Neural cell (in vitro differentiated cells): Measurements from ENCODE around the gene MAPK4. TPM values are rescaled to one million over a fixed set of nuclear protein-coding genes. Genes with fewer than 3 reads are reported as not detected.
"Not testable (repeated sequence)": the region's sequence is repeated elsewhere in the genome, so short reads cannot be mapped to it uniquely, and the experiment has no call there.

Experiments used
- H2AFZ ChIP-seq: fragments of 200-600, 300-800 bp; sonication (generic), shearing (Covaris generic); 2 replicates; pipeline ENCODE4 v1.6.0; 2014; ENCODE audit warnings: low read depth, mild to moderate bottlenecking, antibody characterized with exemption, low read length, moderate library complexity
- H3F3A ChIP-seq: fragments of 200-600 bp; shearing (Covaris generic); 2 replicates; pipeline ENCODE4 v1.6.1; 2016; ENCODE audit warnings: mild to moderate bottlenecking, moderate library complexity, mixed read lengths, antibody characterized with exemption, low read length; ENCODE audit not compliant: insufficient read depth, poor library complexity, severe bottlenecking
- H3K27ac ChIP-seq: fragments of 200-600, 300-800 bp; sonication (generic), shearing (Covaris generic); 2 replicates; pipeline ENCODE4 v1.5.1; 2014; ENCODE audit warnings: mild to moderate bottlenecking, low read length, moderate library complexity
- H3K27me3 ChIP-seq: fragments of 300-800, 200-600 bp; sonication (generic), shearing (Covaris generic); 2 replicates; pipeline ENCODE4 v1.6.0; 2014; ENCODE audit warnings: mild to moderate bottlenecking, low read depth, low read length, moderate library complexity; ENCODE audit not compliant: insufficient read depth
- H3K36me3 ChIP-seq: fragments of 300-800, 200-600 bp; sonication (generic), shearing (Covaris generic); 2 replicates; pipeline ENCODE4 v1.5.1; 2014; ENCODE audit warnings: mild to moderate bottlenecking, antibody characterized with exemption, low read length, moderate library complexity; ENCODE audit not compliant: insufficient read depth
- H3K4me2 ChIP-seq: fragments of 300-800, 200-600 bp; sonication (generic), shearing (Covaris generic); 2 replicates; pipeline ENCODE4 v1.6.0; 2014; ENCODE audit warnings: mild to moderate bottlenecking, low read length
- H3K4me3 ChIP-seq: fragments of 300-800, 200-600 bp; sonication (generic), shearing (Covaris generic); 2 replicates; pipeline ENCODE4 v1.5.1; 2014; ENCODE audit warnings: mild to moderate bottlenecking, low read length, moderate library complexity
- H3K79me2 ChIP-seq: fragments of 200-600 bp; shearing (Covaris generic); replicated peaks from 2 replicates; pipeline ENCODE4 v1.6.0; 2014; ENCODE audit warnings: mild to moderate bottlenecking, low read length, moderate library complexity; ENCODE audit not compliant: insufficient read depth
- H3K9ac ChIP-seq: fragments of 300-800, 200-600 bp; sonication (generic), shearing (Covaris generic); 2 replicates; pipeline ENCODE4 v1.6.1; 2016; ENCODE audit warnings: mild to moderate bottlenecking, low read length, mixed read lengths
- H3K9me2 ChIP-seq: fragments of 200-600 bp; shearing (Covaris generic); 2 replicates; pipeline ENCODE4 v1.6.1; 2016; ENCODE audit warnings: mild to moderate bottlenecking, low read length, mixed read lengths; ENCODE audit not compliant: insufficient read depth
- H3K9me3 ChIP-seq: fragments of 200-600, 300-800 bp; sonication (generic), shearing (Covaris generic); 2 replicates; pipeline ENCODE4 v1.6.1; 2016; ENCODE audit warnings: mild to moderate bottlenecking, mixed run types, low read length, moderate library complexity, mixed read lengths
- H4K20me1 ChIP-seq: fragments of 200-600 bp; shearing (Covaris generic); 2 replicates; pipeline ENCODE4 v1.6.1; 2016; ENCODE audit warnings: mild to moderate bottlenecking, mixed run types; ENCODE audit not compliant: insufficient read depth
- CTCF ChIP-seq: fragments of 450-650 bp; IDR thresholded peaks from 2 replicates; pipeline ENCODE4 v1.5.1; 2014; ENCODE audit warnings: antibody characterized with exemption, mild to moderate bottlenecking, moderate library complexity; ENCODE audit not compliant: poor library complexity, severe bottlenecking
- EP300 ChIP-seq: fragments of 450-650 bp; conservative IDR thresholded peaks from 2 replicates; pipeline ENCODE4 v1.6.1; 2014; ENCODE audit warnings: antibody characterized with exemption, mild to moderate bottlenecking, moderate library complexity; ENCODE audit not compliant: poor library complexity, severe bottlenecking
- EZH2 ChIP-seq: fragments of 200-600, 300-800 bp; shearing (Covaris generic), sonication (generic); IDR thresholded peaks from 2 replicates; pipeline ENCODE4 v1.6.1; 2014; ENCODE audit warnings: antibody characterized with exemption, low read length, borderline replicate concordance, mild to moderate bottlenecking; ENCODE audit not compliant: insufficient read depth, poor library complexity, severe bottlenecking
- MXI1 ChIP-seq: fragments of 450-650 bp; conservative IDR thresholded peaks from 2 replicates; pipeline ENCODE4 v1.6.1; 2014; ENCODE audit warnings: antibody characterized with exemption, mild to moderate bottlenecking; ENCODE audit not compliant: poor library complexity, severe bottlenecking
- POLR2AphosphoS5 ChIP-seq: IDR thresholded peaks from 2 replicates; pipeline ENCODE4 v1.6.1; 2012
- RAD21 ChIP-seq: fragments of 450-650 bp; conservative IDR thresholded peaks from 2 replicates; pipeline ENCODE4 v1.6.1; 2014; ENCODE audit warnings: antibody characterized with exemption, mild to moderate bottlenecking, moderate library complexity
- REST ChIP-seq: IDR thresholded peaks from 2 replicates; pipeline ENCODE4 v1.6.1; 2012; ENCODE audit warnings: borderline replicate concordance
- SMC3 ChIP-seq: fragments of 450-650 bp; conservative IDR thresholded peaks from 2 replicates; pipeline ENCODE4 v1.6.1; 2014; ENCODE audit warnings: antibody characterized with exemption, mild to moderate bottlenecking, moderate library complexity; ENCODE audit not compliant: poor library complexity
- TAF1 ChIP-seq: IDR thresholded peaks from 2 replicates; pipeline ENCODE4 v1.6.1; 2012; ENCODE audit warnings: low read depth
- polyA plus RNA-seq: library from polyadenylated mRNA; depleted of rRNA; stranded (reverse); fragments of >200 nt; gene quantifications from 2 replicates; pipeline ENCODE4 v1.2.3, GENCODE V29; 2014

Gene MAPK4
- polyA plus RNA-seq, 1 donor from 2014 or later = 12.7 TPM

- H3K4me3 ChIP-seq = peak overlapping the region; percentile 24
- H3K9me2 ChIP-seq = no peaks in the 10 kb centered on the region
- H2AFZ ChIP-seq = no peak overlapping the region
- H3K27ac ChIP-seq = peak overlapping the region; percentile 82
- peaks cover 3% of the 10 kb centered on the region for H3F3A ChIP-seq
- H3K79me2 ChIP-seq = no peaks in the 10 kb centered on the region
- no peak overlapping the region for H3K4me2 ChIP-seq
- no peaks in the 10 kb centered on the region for H4K20me1 ChIP-seq
- no peaks in the 10 kb centered on the region for H3K27me3 ChIP-seq
- H3K9me3 ChIP-seq = no peaks in the 10 kb centered on the region
- no peak for TF ChIP-seq EZH2
- TF ChIP-seq RAD21 = no peak
- TF ChIP-seq CTCF = no peak
- no peak for TF ChIP-seq TAF1
- TF ChIP-seq POLR2AphosphoS5 = peak; percentile 55
- no peak for TF ChIP-seq MXI1
- TF ChIP-seq EP300 = peak; percentile 96
- no peak for TF ChIP-seq SMC3
- peak; percentile 43 for TF ChIP-seq REST
- peak overlapping the region; percentile 32 for H3K9ac ChIP-seq
- no peaks in the 10 kb centered on the region for H3K36me3 ChIP-seq
Measured at GRCh38 chr18:50607378-50607926, 47.6 kb downstream of the MAPK4 start.

- H3K27ac ChIP-seq, H2AFZ ChIP-seq, H3K4me2 ChIP-seq, H3F3A ChIP-seq, H3K9me3 ChIP-seq, H3K27me3 ChIP-seq, H3K9ac ChIP-seq, H3K79me2 ChIP-seq, H3K9me2 ChIP-seq, H4K20me1 ChIP-seq, H3K4me3 ChIP-seq, H3K36me3 ChIP-seq: not testable (repeated sequence)
Measured at GRCh38 chr18:50609171-50609570, 49.3 kb downstream of the MAPK4 start.

GRCh38 chr18:50610349-50610748, 50.5 kb downstream of the MAPK4 start:
- no peak overlapping the region for H3K4me3 ChIP-seq
- no peak overlapping the region for H2AFZ ChIP-seq
- H3K9me2 ChIP-seq = no peaks in the 10 kb centered on the region
- H3K4me2 ChIP-seq = no peak overlapping the region
- TF ChIP-seq POLR2AphosphoS5 (no peak), RAD21 (no peak), REST (no peak), CTCF (no peak), MXI1 (no peak), EZH2 (no peak), TAF1 (no peak), SMC3 (no peak), EP300 (no peak)
- H3K27me3 ChIP-seq = no peaks in the 10 kb centered on the region
- no peaks in the 10 kb centered on the region for H4K20me1 ChIP-seq
- H3K79me2 ChIP-seq = no peaks in the 10 kb centered on the region
- H3K27ac ChIP-seq = no peak overlapping the region
- no peaks in the 10 kb centered on the region for H3K36me3 ChIP-seq
- peaks cover 3% of the 10 kb centered on the region for H3F3A ChIP-seq
- H3K9ac ChIP-seq = no peak overlapping the region
- H3K9me3 ChIP-seq = no peaks in the 10 kb centered on the region
